ENCODE data around the gene RABGAP1. TPM values are rescaled to one million over a fixed set of nuclear protein-coding genes. Genes with fewer than 3 reads are reported as not detected.
A peak's percentile ranks its signal among the peaks of the same experiment; 100 is the strongest.

Gene RABGAP1
- total and polyA plus RNA-seq, 8 donors: 7.6 to 35.2 (median 20.2) TPM

GRCh38 chr9:123149067-123149466, 208.2 kb downstream of the RABGAP1 start:
- Histone ChIP-seq H3K4me1 (peaks cover 5 to 8% (median 8%) of the 10 kb centered on the region in 3 donors), H3K27ac (no peak overlapping the region), H3K9me3 (no peaks in the 10 kb centered on the region), H3K36me3 (no peaks in the 10 kb centered on the region), H3K4me3 (no peak overlapping the region), H3K27me3 (no peaks in the 10 kb centered on the region)
- 8 to 9% methylated on average over 1 of the region's 1 CpG for WGBS, 2 donors
- TF ChIP-seq CTCF (IDR thresholded peaks at IDR 0.05): no peak
- FAIRE-seq: no peak
- intact Hi-C loops (cut with DNase I): no loop called here
- no peak for DNase-seq
- peak; percentile 32 to 71 (median 53) for ATAC-seq

GRCh38 chr9:123150708-123151503, 210.1 kb downstream of the RABGAP1 start:
- intact Hi-C loops (cut with DNase I): no loop called here
- ATAC-seq (no peak), FAIRE-seq (no peak), DNase-seq (no peak)
- no peak for TF ChIP-seq CTCF (IDR thresholded peaks at IDR 0.05)
- Histone ChIP-seq H3K36me3 (no peaks in the 10 kb centered on the region), H3K4me1 (peaks cover 5 to 8% (median 8%) of the 10 kb centered on the region in 3 donors), H3K27ac (no peak overlapping the region), H3K4me3 (no peak overlapping the region), H3K9me3 (no peaks in the 10 kb centered on the region), H3K27me3 (no peaks in the 10 kb centered on the region)
- WGBS, 2 donors: 89% methylated on average over 5 of the region's 5 CpGs

Other genes starting within 250 kb of the RABGAP1 start
- gene OR1L4, start 217.0 kb upstream of the RABGAP1 start, total RNA-seq: not detected
- gene OR1L4, start 217.0 kb upstream of the RABGAP1 start, polyA plus RNA-seq: not detected
- not detected for gene OR1L6, start 198.7 kb upstream of the RABGAP1 start, total RNA-seq
- not detected for gene OR1L6, start 198.7 kb upstream of the RABGAP1 start, polyA plus RNA-seq
- not detected for gene OR5C1, start 152.1 kb upstream of the RABGAP1 start, total RNA-seq
- gene OR5C1, start 152.1 kb upstream of the RABGAP1 start, polyA plus RNA-seq: not detected
- not detected for gene OR1K1, start 140.9 kb upstream of the RABGAP1 start, total RNA-seq
- gene OR1K1, start 140.9 kb upstream of the RABGAP1 start, polyA plus RNA-seq: not detected
- gene PDCL, start 112.4 kb upstream of the RABGAP1 start, total RNA-seq: 10 to 100 TPM in 1 of 6 donors, 1 to 10 TPM in 5; 3.0 to 10.9 (median 6.0) TPM
- gene PDCL, start 112.4 kb upstream of the RABGAP1 start, polyA plus RNA-seq: 1 to 10 TPM; 3.6 to 6.6 TPM
- gene RC3H2, start 35.7 kb upstream of the RABGAP1 start, total RNA-seq: 10 to 100 TPM; 10.9 to 18.7 (median 12.9) TPM
- gene RC3H2, start 35.7 kb upstream of the RABGAP1 start, polyA plus RNA-seq: 1 to 10 TPM; 4.1 to 5.4 TPM
- 1 to 10 TPM; 2.2 to 5.3 (median 3.2) TPM for gene ZBTB6, start 27.7 kb upstream of the RABGAP1 start, total RNA-seq
- gene ZBTB6, start 27.7 kb upstream of the RABGAP1 start, polyA plus RNA-seq: 1 to 10 TPM in 1 of 2 donors, under 1 TPM in 1; 0.87 to 3.4 TPM
- gene ZBTB26, start 9.5 kb upstream of the RABGAP1 start, total RNA-seq: 1 to 10 TPM; 2.3 to 5.3 (median 3.1) TPM
- 1 to 10 TPM; 1.5 to 3.5 TPM for gene ZBTB26, start 9.5 kb upstream of the RABGAP1 start, polyA plus RNA-seq
- gene GPR21, start 92.6 kb downstream of the RABGAP1 start, total RNA-seq: under 1 TPM in 4 of 6 donors, not detected in 2; 0.16 to 0.97 (median 0.65) TPM
- under 1 TPM in 1 of 2 donors, not detected in 1; 0.23 TPM for gene GPR21, start 92.6 kb downstream of the RABGAP1 start, polyA plus RNA-seq

Measured in pancreas (tissue), 10 donors.